Measurements from ENCODE around the gene RNF121. TPM values are rescaled to one million over a fixed set of nuclear protein-coding genes. Genes with fewer than 3 reads are reported as not detected.

The RNF121 gene
- total RNA-seq, 2 donors from 2014 or later = 25.9 to 26.9 TPM

DNA sequence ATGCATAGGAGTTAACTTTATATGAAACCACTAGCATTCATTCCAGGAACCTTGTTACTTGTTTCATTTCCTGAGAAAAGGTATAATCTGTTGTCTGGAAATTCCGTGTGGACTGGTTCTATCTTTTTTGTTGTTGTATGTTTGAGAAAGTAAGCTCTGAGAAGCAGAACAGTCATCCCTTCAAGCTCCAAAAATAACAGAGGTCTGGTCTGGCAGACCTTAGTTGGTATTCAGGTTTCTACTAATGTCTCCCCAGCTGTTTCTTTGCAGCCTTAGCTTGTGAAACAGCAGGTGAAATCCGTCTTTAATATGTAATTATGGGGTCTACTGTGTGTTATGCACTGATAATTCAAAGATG is 2.4 kb downstream of the RNF121 start:
- intact Hi-C loops (cut with DNase I) = no loop called here
- no peak for DNase-seq
- no peak for ATAC-seq

GRCh38 chr11:71933141-71933933 is 4.5 kb downstream of the RNF121 start:
- DNase-seq (no peak), ATAC-seq (no peak)
- intact Hi-C loops (cut with DNase I) = no loop called here

DNA sequence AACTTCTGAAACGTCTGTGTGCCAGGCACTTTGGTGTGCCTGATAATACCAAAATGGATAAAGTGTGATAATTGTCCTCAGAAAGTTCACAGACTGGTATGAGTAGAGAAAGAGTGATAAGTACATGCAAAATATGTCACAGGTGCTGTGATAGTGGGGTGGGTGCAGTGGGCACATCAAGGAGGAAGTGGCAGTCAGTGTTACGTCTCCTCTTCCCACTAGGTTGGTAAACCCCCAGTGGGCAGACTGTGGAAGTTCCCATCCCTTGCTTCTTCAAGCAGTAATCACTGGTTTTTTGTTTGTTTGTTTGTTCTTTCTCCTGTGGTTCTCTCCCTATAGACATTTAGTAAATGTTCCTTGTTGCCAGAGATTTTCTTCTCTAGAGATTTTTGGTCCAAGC is 5.4 kb downstream of the RNF121 start:
- intact Hi-C loops (cut with DNase I) = no loop called here
- ATAC-seq (no peak), DNase-seq (no peak)

- DNase-seq (no peak), ATAC-seq (no peak)
- intact Hi-C loops (cut with DNase I) = no loop called here
Measured at GRCh38 chr11:71935338-71935925, 6.6 kb downstream of the RNF121 start.

DNA sequence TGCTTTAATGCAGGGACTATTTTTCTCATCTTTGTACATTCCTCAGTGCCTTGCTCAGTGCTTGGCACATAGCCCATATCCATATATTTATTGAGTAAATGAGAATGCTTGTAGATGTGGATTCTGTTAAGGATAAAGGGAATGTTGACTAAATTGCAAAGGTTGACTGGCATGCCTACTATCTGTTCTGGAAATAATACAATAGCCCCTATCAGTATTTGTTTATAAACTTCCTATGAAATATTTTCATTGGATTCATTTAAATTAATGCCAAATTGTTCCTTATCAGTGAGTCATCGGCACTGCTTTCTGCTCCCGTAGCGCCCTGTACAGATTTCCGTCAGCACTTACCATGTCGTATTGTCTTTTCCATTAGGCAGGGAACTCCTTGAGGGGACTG is 8.0 kb downstream of the RNF121 start:
- ATAC-seq (peak in 1 of 2 donors; percentile 47), DNase-seq (no peak)
- intact Hi-C loops (cut with DNase I) = no loop called here

- ATAC-seq = peak; percentile 15 to 57
- DNase-seq = no peak
- intact Hi-C loops (cut with DNase I) = no loop called here
Measured at GRCh38 chr11:71937826-71938225, 9.0 kb downstream of the RNF121 start.

- intact Hi-C loops (cut with DNase I) = no loop called here
- no peak for ATAC-seq
- DNase-seq = no peak
Measured at GRCh38 chr11:71940561-71941219, 11.8 kb downstream of the RNF121 start.

DNA sequence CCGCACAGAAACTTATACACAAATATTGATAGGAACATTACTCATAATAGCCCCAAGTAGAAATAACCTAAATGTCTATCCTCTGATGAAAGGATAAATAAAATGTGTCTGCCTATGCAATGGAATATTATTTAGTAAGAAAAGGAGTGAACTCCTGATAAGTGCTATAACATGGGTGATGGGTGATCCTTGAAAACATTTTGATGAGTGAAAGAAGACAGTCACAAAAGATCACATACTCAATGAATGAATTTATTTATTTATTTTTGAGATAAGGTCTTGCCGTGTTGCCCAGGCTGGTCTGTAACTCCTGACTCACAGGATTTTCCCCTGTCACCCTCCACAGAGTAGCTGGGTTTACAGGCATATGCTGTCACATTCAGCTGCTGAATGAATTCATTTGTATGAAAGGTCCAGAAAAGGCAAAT is 17.3 kb downstream of the RNF121 start:
- intact Hi-C loops (cut with DNase I) = no loop called here
- peak in 1 of 2 donors; percentile 59 for ATAC-seq
- DNase-seq = no peak

- intact Hi-C loops (cut with DNase I) = no loop called here
- DNase-seq = no peak
- ATAC-seq = no peak
Measured at GRCh38 chr11:71947498-71947897, 18.7 kb downstream of the RNF121 start.

GRCh38 chr11:71948314-71949027 is 19.6 kb downstream of the RNF121 start:
- peak in 1 of 2 donors; percentile 73 for ATAC-seq
- intact Hi-C loops (cut with DNase I) = no loop called here

GRCh38 chr11:71949034-71949433 is 20.2 kb downstream of the RNF121 start:
- intact Hi-C loops (cut with DNase I) = no loop called here
- DNase-seq = no peak
- no peak for ATAC-seq

More at GRCh38 chr11:71948314-71949027, 19.6 kb downstream of the RNF121 start:
- no peak for DNase-seq

DNA sequence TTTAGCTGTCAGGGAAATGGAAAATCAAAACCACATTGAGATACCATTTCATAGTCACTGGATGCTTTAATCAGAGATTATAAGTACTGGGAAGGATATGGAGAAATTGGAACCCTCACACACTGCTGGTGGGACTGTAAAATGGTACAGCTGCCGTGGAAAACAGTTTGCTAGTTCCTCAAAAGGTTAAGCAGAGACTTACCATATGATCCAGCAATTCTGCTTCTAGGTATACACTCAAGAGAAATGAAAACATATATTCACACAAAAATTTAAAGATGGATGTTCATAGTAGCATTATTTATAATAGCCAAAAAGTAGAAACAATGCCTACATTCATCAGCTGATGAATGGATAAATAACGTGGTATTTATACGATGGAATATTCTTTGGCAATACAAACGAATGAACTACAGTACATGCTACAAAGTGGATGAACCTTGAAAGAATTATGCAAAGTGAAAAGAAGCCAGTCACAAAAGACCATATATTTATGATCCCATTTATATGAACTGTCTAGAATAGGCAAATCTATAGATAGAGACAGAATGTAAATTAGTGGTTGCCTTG is 23.0 kb downstream of the RNF121 start:
- no peak for DNase-seq
- intact Hi-C loops (cut with DNase I) = no loop called here
- no peak for ATAC-seq

DNA sequence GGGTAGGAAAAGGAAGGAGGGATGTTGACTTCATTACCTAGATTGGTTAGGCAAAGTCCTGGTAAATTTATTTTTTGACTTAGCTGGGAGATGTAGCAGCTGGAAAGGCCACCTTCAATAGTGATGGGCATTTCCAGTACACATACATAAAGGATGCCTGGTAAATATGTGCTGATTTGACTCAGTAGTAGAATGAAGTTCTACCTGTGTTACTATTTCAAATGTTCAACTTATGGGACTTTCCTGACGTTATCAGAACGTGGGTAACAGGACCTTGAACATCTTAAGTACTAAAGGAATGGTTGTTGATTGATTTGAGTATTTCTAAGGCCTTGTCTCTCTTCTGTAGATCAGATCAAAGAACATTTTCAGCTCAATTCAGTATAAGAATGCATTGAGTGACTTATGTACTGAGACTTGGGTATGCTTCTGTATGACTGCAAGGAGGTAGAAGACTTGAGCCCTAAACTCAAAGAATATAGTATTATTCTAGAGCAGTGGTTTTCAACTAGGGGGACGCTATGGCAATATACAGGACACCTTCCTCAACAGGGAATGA is 27.1 kb downstream of the RNF121 start:
- ATAC-seq (no peak), DNase-seq (no peak)
- intact Hi-C loops (cut with DNase I) = no loop called here

DNA sequence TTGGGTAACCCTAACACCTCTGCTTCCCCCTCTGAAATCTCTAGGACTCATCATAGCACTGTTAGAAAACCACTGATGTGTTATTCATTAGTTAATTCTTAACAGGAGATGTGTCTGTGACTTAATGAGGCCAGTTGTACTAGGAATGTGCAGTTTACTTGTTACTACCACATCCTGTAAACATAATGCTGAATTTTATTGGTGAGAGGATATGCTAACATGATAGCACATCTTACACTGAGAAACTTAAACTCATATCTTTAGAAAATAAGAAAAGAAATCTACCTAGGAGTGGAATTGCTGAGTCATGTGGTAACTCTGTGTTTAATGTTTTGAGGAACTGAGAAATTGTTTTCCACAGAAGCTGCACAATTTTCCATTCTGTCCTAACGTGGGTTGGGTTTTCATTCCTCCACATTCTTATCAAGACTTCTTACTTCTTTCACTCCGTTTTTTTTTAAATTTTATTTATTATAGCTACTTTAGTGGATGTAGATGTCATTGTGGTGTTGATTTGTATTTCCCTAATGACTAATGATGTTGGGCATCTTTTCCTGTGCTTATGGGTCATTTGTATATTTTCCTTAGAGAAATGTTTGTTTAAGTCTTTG is 33.7 kb downstream of the RNF121 start:
- intact Hi-C loops (cut with DNase I) = no loop called here
- ATAC-seq (peak in 1 of 2 donors; percentile 40), DNase-seq (no peak)

- ATAC-seq = no peak
- no peak for DNase-seq
- intact Hi-C loops (cut with DNase I) = no loop called here
Measured at GRCh38 chr11:71963468-71963867, 34.6 kb downstream of the RNF121 start.

GRCh38 chr11:71964641-71965040 is 35.8 kb downstream of the RNF121 start:
- intact Hi-C loops (cut with DNase I) = no loop called here
- ATAC-seq (no peak), DNase-seq (no peak)

- no peak for ATAC-seq
- no peak for DNase-seq
- intact Hi-C loops (cut with DNase I) = loop anchor here in 1 of 2 donors (10.0 kb wide), 1 partner anchor 173 kb away; no protein-coding TSS in a partner anchor
Measured at GRCh38 chr11:71971680-71972079, 42.8 kb downstream of the RNF121 start.

GRCh38 chr11:71976551-71976950 is 47.7 kb downstream of the RNF121 start:
- intact Hi-C loops (cut with DNase I) = loop anchor here in 1 of 2 donors (10.0 kb wide), 1 partner anchor 168 kb away; no protein-coding TSS in a partner anchor
- ATAC-seq = no peak
- DNase-seq = no peak

DNA sequence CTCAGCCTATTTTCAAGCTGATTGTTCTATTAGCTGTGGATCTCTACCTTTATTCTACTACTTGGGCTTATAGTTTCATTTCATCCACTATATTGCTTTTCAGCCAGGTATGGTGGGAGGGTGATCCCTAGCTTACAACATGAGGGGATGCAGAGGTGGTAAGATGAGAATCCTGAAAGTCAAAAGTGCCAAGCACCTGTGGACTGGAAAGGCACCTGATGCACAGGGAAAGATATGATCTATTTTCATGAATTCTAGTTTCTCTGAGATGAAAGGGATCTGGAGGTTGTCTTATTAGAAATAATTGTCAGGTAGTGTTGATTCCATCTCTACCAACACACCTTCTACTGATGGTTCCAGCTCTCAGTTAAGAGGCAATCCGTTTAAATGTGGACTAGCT is 48.2 kb downstream of the RNF121 start:
- no peak for DNase-seq
- no peak for ATAC-seq
- intact Hi-C loops (cut with DNase I) = loop anchor here in 1 of 2 donors (10.0 kb wide), 1 partner anchor 168 kb away; no protein-coding TSS in a partner anchor
